DMS114 treated with DMSO at 0.1 percent for 48 hours (cell line): Measurements from ENCODE around the gene UPP1.
A peak's percentile ranks its signal among the peaks of the same experiment; 100 is the strongest.
"Not testable (repeated sequence)": the region's sequence is repeated elsewhere in the genome, so short reads cannot be mapped to it uniquely, and the experiment has no call there.

Source experiments
- DNase-seq: peaks from one replicate; lab custom pipeline; 2025; ENCODE audit not compliant: unreplicated experiment; lab: John Stamatoyannopoulos, UW

Gene UPP1

DNA sequence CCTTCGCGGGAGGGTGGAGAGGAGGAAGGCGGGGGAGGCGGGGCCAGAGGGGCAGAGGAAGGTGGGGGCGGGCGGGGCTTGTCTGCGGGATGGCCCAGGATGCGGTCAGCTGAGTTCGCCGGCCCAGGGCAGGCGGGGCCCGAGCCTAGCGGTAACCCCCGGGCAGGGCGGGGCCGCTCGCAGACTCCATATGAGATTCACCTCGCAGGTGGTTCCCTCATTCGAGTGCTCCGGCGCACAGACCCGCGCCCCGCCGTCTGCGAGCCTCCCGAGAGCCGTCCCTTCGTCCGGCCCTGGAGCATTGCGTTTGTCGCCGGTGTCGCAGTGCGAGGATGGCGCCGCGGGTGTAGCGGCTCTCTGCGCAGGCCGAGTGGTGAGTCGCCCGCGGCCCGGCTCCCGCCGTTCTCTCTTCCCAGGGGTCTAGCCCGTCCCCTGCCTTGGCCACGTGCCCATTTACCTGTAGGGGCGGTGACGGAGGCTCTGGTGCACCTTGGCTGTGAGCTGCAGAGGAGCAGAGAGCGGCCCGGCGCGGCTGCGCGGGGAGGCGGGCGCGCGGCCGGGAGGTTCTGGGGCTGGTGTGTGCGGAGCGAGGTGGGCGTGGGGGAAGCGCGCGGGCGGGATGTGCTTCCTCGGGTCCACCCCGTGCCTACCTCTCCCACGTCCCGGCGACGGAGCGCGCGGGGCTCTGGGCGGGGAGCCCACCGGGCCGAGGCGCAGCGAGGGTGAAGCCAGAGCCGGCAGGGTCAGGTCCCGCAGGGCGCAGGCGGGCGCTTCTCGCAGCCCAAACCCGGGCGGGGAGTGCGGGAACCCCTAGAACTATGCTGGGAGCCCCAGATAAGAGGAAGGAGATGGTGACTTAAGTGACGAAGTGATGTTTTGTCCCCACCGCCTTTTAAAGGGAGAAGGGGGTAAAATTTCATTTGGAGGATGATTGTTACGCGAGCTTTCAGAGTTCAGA is at the start of gene UPP1:
UPP1 (plus strand) TSS at position 220 of the 958 bp plus-strand sequence. CDS start 5,519 bp downstream, outside the sequence.
- DNase-seq, result peak; percentile 34

DNA sequence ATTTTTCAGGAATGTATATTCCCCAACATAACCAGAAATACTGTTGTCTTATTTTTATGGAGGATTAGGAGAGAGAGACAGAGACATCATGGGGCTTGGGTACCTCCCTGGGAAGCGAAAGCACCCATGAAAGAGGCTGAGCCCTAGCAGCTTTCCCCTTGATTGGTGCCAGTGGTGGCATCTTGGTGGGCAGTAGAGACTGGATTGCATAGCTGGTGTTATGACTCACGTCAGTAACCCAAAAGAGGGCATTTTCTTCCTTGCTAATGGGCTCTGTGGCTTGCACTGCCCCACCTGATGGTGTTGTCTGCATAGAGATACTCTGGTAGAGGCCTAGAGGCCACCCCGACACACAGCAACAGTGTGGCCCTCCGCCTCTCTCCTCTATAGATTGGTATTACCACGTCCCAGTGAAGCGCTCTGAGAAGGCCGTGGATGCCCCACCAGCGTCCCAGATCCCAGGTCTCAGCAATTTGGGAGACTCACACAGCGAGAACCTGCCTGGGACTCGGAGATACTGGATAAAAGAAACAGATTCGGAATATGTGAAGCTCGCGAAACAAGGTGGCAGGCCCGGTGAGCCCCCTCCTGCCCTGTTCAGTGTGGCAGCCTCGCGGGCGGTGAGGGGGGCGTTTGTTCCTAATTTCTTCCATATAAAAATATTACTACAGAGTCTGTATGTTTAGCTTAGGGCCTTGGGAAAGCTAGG is 48.0 kb upstream of the UPP1 start:
- no peak for DNase-seq

DNA sequence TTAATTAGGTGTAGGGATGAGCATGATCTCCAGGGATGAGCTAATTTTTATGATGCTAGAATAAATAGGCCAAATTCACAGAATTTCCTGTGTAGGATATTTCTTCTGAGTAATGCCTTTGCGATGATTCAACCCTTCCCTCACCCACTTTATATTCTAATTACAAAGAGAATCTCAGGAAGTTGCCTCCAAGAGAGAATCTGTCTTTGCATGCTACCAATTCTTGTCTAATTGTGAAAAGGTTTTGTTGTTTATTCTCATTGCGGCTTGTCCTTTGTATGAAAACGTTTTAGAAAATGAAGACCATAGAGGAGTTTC is 47.5 kb upstream of the UPP1 start:
- no peak for DNase-seq

DNA sequence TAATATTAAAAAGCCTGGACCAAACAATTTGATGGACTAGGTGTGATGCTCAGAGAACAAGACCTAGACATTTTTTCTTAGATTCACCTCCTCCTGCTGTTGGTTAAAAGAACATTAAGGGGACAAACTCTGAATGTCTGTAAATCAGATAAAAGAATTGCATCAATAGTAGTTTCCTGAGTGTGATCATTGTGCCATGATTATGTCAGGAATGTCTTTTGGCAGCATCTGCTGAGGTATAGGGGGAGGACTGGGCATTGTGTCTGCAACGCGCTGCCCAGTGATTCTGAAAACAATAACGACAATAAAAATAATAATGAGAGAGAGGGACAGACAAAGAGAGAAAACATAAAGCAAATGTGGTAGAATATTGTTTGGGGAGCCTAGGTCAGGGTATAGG is 46.8 kb upstream of the UPP1 start:
- DNase-seq, result no peak

DNA sequence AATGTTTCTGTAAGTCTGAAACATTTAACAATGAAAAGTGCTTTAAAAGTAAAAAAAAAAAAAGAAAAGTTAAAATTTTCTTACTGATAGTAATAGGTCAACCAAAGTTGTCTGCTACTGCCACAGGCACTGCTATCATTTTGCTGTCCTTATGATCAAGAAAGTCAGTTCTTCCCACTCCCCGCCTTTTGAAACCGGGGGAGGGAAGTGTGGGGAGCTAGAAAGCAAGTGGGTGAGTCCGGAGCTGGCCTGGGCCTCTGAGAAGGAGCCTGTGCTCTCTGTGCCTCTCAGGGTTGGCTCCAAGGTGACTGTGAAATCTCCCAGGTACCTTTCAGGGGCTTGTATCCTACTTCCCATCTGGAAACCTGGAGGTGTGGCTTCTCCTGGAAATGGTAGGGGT is 46.4 kb upstream of the UPP1 start:
- no peak for DNase-seq

DNA sequence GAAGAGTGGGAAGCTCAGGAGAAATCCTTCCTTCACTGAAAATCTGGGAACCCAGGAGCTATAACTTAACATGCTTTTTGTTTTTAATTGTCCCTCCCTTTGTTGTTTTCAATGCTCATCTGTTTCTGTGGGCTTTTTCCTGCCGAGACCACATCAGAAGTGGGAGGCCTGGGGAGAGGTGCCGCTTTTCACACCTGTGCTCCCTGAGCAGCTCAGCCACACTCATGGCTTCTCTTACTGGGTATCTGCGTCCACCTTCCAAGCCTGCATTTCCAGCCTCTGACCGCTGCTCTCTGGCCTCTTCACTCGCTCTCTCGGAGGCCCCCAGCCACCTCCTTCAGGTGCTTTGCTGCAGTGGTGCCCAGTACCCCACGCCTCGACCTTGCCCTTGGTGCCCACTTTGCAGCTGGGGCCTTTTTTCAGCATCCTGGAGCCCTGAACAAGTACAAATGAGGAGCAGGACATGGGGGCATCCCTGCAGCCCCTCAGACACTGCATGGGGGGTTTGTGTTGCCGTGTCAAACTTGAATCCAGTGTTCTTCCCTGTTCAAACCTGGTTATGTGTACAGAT is 43.8 kb upstream of the UPP1 start:
- no peak for DNase-seq

DNA sequence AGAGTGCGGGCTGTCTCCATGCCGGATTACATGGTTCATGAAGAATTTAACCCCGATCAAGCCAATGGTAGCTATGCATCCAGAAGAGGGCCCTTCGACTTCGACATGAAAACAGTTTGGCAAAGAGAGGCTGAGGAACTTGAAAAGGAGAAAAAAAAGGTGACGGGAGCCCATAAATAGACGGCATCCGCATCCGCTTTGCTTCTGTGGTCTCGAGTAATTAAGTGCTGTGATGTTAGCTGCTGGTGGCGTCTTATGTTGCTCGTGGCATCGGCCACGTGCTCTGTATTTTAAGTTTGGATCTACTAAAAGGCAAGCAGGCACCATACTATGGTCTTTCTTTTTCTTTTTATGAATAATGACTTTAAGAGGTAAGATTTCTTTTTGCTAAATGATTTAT is 42.6 kb upstream of the UPP1 start:
- DNase-seq, result no peak

DNA sequence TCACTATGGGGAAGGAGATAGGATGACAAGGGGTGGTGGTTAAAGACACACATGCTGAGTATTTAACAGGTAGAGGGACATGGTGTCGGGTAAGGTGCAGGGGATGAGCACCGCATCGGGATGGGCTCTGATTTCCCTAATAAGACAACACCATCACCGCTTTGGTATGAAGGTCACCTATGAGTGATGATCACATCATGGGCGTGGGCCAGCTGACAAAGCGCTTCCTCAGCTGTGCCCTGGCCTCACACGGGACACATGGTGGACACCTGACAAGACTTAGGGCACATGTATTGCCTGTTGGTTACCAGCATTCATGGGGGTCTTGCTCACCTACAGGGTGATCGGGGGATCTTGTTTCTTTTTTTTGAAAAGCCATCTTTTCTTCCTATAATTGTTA is 41.0 kb upstream of the UPP1 start:
- no peak for DNase-seq

DNA sequence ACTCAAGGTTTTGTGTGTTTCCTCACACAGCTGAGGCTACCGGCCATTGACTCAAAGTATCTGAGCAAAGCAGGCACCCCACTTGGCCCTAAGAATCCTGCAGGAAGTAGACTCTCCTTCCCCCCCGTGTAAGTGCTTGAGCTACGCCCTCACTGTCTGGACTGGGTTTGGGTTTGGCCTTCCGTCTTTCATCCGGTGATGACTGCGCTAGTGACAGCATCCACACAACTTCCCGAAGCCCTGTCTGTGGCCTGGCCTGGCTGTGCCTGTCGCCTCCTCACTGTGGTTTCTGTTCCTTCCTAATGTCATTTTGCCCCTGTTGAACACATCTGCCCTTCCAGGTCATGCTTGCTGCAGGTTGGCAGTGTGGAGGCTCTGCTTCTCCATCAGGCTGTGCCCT is 39.2 kb upstream of the UPP1 start:
- no peak for DNase-seq

DNA sequence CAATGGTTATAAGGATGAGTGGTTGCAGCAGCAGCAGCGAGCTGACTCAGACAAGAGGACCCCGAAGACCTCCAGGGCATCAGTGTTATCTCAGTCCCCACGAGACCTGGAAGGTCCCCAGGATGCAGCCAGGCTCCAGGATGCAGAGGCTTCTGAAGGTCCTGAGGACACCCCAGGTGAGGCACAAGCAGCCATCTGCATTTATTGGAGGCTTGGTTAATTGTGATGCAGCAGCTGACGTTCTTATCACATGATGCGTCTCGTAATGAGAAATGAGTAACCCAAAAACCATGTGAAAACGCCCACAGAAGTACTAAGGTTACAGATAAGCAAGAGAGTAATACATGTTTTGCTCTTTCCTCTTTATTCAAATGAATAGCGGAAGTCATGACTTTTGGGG is 36.3 kb upstream of the UPP1 start:
- DNase-seq, result no peak

DNA sequence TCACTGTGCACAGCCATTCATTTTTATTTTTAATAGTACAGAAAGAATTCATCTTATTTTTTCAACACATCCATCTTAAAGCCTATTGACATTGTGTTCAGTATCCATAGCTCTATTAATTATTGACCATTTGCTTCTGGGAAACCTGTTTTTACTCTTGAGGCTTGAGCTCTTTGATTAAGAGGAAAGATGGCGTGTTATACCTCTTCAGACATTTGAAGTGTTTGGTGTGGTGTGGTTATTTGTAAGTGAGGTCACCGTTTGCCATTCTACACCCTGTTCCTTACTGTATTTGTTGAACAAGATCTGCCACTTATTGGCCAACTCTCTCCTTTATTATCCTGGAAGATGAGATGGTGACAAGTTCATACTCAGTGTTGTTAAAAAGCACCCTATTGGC is 35.3 kb upstream of the UPP1 start:
- DNase-seq, result no peak

DNA sequence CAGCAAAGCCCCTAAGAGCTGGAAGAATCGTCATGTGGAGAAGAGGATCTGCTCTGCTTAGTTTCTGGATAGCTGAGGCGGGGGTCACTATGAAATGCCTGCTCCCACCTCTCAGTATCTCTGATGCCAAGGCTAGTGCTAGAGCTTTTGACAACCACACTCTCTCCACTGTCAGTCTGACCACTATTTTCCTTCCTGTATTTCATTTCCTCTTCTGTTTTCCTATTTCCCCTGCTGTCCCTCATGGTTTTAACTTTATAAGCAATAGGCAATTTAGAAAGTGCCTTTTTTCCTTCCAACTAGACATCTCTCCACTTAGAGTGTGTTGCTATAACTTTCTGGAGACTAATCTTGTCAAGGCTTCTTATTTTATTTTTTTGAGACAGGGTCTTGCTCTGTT is 30.1 kb upstream of the UPP1 start:
- no peak for DNase-seq

DNA sequence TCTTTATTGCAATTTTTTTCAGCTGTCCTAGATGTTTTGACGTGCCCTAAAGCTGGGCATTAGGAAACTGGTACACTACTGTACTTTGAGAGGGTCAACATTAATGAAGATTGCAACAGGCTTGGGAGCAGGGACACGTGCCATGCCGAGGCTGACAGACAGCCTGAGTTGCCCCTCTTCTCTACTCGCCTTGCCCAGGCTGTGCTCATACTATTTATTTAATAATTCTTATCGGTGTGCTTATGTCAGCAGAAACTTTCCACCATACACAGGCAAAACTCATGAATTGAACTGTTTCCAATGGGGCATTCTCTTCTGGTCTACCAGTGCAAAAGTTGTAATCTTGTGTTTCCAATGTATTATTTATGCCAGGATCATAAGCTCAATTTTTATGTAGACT is 29.4 kb upstream of the UPP1 start:
- no peak for DNase-seq

DNA sequence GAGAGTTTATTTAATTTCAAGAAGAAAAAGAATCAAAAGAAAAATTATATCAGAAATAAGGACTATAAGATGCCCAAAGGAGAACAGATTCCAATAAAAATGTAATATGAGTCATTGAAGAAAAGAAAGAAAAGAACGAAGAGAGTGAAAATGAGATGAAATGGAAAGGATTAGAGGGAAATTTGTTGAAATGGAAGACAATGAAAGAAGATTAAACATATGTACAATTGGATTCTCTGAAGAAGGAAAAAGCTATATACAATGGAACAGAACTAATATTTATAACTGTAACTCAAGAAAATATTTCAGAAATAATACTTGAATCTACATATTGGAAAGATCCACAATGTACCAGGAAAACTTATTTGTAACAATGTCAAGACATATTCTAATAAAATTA is 25.1 kb upstream of the UPP1 start:
- no peak for DNase-seq

DNA sequence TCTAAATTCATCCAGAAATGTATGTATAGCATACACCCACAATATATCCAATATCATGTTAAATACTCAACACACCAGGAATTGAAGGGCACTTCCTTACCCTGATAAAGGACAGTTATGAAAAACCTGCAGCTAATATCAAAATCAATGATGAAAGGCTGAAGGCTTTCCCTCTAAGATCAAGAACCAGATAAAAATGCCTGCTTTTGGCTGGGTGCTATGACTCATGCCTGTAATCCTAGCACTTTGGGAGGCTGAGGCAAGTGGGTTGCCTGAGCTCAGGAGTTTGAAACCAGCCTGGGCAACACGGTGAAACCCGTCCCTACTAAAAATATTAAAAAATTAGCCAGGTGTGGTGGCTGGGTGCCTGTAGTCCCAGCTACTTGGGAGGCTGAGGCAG is 21.6 kb upstream of the UPP1 start:
- no peak for DNase-seq

DNA sequence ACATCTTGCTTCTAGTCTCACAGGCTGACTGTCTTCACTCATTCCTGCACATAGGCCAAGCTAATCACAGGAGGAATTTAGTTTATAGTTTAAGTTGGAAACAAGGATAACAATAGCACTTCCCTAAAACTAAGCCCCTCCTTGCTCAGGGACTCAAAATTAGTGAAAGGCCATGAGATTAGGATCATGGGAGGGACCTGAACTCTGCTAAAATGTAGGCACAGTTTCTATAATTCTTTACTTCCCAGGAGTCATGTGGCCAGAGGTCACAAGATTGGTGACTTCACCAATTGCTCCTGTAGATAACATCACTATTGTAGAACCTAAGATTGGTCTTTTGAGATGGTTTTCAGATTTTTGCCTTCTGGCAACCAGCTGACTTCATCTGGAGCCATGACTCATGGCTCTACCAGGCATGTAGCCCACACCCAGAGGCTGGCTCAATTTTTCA is 14.8 kb upstream of the UPP1 start:
- no peak for DNase-seq

DNA sequence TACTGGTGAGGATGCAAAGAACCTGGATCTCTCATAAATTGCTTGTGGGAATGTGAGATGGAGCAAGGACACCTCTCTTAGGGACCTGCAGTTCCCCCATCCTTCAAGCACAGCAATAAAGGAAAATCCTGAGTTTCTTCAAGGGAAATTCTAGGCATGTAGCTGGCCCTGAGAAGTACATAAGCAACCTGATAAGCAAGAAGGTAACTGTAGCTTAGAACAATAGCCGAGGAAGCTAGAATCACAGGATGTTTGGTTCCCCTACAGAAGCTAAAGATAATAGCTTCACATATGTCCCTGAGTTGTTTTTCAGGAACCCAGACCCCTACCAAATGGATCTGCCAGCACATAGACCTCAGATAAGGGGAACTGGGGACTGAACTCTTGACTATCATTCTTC is 11.6 kb upstream of the UPP1 start:
- DNase-seq, result no peak

DNA sequence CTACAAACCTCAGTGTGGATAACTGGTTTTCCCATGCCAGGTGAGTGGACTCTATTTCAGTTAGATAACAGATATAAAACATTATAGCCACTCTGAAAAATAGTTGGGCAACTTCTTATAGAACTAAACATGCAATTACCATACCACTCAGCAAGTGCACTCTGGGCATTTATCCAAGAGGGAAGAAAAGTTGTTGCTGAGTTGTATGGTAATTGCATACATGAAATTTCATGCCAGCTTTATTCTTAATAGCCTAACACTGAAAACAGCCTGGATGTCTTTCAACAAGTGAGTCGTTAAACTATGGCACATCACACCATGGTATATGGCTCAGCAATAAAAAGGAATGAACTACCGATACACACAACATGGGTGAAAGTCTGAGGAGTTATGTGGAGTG is 10.6 kb upstream of the UPP1 start:
- DNase-seq, result no peak

DNA sequence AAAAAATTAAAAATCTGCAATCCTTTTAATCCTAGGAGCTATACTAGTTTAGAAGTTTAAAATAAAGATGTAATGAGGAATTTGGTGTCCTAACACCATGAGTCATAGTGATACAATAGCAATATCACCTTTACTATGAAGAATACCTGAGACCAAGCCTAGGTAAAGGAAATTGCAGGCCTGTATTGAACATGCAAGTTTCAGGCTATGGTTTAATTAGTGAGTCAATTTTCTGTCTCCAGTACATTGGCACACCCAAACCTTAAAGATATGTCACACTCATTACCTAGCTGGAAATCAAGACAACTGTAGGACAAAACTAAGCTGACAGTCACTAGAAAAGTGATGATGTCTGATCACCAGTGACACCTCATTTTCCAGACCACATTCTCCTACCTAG is 6.7 kb upstream of the UPP1 start:
- not testable (repeated sequence) for DNase-seq

DNA sequence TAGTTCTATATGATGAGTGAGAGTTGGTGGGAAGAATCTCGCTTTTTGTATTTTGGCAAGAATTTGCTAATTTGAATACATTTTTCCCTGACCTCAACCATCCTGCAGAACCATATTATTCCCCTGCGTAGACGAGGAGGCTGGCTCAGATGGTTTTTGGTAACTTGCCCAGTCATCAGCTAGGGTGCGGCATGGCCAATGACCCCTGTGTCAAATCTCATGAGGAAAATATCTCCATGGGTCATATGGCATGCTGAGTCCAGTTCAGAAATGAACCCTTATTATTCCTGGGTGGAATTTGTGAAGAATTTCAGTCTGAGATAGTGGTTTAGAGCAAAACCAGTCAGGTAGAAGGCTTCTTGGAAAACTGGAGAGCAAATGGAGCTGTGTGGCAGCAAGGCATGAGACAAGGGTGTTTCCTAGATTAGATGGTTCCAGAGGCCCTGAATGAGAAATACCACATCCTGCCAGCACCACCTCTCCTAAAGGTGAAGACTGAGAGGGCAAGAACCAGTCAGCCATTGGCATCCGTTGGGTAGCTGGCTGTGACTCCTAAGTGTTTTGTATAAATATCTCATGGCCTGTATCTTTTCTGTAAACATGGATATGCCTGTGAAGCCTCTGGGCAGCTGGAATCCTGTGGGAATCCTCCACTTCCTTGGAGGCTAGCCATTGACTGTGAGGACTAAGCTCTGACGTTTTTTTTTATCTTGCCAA is 5.8 kb upstream of the UPP1 start:
- no peak for DNase-seq

DNA sequence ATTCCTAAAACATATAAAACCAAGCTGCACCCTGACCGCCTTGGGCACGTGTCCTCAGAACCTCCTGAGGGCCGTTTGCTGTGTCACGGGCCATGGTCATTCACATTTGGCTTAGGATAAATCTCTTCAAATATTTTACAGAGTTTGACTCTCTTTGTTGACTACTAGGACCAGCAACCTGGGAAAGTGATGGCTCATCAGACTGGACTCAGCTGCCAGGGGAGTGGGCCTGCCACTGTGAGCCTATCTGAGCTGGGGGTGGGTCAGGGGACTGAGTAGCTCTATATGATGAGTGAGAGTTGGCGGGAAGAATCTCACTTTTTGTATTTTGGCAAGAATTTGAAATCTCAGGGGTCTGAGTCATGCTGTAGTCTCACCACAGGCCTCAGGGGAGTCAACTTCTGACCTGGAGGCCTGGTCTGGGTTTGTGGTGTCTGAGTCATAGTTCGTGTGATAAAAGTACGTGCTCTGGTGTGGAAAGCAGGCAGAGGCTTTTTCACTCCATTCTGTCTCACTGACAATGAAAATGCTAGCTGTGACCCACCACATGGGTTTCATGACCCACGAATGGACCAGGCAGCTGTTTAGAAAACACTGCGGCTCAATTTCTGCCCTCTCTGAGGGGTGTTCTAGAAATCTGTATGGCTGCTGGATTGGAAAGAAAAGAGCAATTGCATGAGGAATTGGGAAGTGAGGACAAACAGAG is 4.2 kb upstream of the UPP1 start:
- no peak for DNase-seq
